A204.1 (cell line): ENCODE measurements around the gene ADGRL1.
"Not testable (repeated sequence)": the region's sequence is repeated elsewhere in the genome, so short reads cannot be mapped to it uniquely, and the experiment has no call there.

Experiments
- FAIRE-seq: peaks from 2 replicates; lab custom pipeline; 2012; peaks lifted over from hg19 to GRCh38; lab: Jason Lieb, UNC

Gene ADGRL1

DNA sequence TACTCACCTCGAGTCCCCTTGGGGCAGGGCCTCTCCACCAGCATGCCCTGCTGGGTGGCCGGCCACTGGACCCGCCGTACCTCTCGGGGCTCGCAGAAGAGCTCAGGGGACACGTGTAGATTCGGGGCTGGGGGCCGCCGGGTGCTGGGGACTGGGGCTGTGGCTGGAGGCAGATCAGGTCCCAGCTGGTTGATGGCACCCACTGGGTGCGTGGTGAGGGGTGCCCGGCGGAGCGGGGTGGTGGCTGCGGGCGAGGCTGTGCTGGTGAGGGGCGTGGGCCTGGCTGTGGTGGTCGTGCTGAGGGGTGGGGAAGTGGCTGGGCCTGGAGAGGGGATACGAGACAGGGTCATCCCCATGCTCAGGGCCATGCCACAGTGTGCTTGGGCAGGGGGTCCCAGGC lies 44.7 kb downstream of the ADGRL1 start:
- FAIRE-seq: no peak

DNA sequence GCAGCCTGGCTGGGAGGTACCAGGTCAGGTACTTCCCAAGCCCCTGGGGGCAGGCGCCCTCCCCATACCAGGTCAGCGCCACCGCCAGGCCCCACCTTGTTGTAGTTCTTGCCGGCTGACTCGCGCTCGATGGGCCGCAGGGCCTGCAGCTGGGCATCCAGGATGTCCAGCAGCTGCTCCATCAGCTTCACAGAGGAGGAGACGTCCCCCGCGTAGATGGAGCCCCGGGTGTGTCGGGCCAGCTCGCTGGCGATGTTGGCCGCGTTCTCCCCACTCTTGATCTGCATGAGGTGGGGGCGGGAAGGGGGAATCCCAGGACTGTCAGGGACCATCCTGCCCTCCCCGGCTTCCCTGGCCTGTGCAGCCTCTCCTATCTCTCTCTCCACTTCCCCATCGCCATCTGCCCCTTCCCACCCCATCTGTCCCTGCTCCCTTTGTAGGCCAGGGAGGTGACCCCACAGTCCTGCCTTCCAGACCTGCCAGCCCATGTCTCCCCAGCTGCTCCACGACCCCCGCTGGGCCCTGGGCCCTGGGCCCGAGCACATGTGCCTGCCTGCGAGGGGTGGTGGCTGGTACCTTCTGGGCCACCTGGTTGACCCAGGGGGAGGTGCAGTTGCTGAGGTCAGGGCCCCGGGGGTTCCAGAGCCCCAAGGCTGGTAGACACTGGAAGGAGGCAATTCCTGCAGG lies 45.8 kb downstream of the ADGRL1 start:
- no peak for FAIRE-seq

DNA sequence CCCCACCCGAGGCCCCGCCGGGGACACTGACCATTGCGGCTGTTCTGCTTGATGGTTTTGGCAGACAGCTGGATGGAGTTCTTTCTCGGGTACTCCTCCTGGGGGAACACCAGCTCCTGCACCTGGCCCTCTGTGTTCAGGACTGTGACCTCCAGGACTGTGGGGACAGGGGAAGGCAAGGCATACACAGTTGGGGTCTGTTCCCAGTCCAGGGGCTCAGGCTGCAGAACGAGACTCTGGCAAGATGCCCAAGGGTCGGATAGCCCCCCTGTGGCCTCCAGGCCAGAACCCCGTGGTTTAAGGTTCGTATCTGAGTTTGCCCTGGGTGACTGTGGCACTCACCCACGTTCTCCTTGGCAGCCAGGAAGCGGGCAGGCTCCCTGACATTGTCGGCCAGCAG lies 46.9 kb downstream of the ADGRL1 start:
- FAIRE-seq: no peak

DNA sequence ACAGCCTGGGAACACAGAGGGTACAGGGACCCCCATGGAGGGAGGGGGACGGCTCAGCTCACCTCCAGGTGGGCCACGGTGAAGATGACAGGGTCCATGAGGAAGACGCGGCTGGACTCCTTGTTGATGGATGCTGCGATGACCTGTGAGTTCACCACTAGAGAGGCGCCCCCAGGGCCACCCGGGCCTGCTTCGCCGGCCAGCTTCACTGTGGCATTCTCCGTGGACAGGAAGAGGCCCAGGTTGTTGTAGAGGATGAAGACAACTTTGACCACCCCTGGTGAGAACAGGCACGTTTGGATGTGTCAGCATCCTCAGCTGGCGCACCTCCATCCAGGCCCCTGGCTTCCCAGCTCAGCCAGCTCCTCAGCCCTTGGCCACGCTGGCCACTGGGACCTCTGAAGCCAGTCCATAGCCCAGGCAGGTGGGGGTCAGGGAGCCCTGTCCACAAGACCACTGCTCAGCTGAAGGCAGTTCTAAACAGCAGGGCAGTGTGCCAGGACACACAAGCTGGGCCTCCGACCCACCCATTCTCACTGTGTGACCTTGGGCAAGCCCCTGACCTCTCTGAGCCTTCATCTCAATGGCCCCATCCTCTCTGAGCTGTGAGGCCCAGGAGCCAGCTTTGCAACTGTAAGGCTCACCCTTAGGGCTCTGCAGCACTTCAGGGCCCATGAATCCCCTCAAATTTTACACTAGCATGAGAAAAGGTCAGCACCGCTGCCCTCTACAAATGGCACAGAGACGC lies 47.5 kb downstream of the ADGRL1 start:
- FAIRE-seq: no peak

DNA sequence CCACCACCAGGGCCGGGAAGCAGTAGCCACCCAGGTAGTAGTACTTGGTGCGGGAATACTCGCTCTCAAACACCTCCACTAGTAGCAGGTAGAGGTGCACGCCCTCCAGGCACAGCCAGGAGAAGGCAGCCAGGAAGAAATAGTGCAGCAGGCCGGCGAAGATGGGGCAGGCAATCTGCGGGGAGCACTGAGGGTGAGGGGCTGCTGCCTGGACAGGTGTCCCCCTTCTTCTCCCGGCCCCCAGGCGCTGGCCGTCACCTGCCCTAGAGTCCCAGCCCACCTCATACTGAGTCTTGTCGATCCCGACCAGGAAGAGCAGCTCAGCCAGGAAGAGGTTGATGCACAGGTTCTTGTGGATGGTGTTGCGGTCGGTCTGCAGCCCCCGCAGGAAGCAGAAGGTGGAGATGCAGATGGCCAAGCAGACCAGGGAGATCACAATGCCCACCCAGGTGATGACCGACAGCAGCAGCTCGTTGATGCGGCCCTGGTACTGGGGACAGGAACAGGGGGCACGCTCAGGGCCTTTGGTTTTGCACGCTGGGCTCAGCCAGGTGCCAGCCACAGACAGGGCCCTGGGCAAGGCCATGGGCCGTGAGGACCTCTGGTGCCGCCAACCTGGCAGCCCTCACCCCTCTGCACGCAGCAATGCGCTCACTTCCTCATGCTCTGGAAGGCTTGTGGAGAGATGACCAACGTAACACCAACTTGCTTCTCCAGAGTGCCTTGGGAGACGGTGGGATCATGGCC lies 48.8 kb downstream of the ADGRL1 start:
- no peak for FAIRE-seq

DNA sequence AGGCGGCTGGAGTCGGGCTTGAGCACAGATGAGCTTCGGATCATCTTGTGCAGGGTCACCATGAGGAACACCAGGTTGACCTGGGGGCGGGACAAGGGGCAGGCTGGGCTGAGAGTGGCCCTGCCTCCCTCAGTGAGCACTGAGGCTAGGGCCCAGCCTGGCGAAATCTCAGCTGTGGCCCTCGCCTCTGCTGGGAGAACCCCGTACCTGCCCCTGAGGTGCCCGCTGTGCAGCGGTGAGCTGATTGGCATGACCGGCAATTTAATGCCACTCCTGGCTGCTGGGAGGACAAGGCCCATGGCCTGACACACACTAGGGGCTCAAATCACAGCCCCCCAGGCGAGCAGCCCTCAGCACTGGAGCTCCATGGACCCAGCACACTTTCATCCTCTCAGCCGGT lies 49.8 kb downstream of the ADGRL1 start:
- no peak for FAIRE-seq

DNA sequence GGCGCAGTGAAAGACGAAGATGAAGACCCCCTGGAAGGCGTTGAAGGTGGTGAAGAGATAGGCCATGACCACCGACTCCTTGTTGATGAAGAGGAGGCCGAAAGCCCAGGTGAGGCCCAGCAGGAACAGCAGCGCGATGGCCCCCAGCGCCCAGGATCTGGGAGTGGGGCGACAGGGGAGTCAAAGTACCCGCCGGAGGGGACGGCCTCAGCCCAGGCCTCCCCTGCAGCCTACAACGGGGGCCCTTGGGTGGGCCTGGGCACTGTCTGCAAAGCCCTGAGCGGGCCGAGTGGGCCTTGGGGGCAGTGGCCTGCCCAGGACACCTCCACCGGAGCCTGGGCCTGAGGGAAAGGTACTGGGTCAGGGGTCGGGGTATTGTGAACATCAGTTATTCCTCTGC lies 50.6 kb downstream of the ADGRL1 start:
- FAIRE-seq: no peak

DNA sequence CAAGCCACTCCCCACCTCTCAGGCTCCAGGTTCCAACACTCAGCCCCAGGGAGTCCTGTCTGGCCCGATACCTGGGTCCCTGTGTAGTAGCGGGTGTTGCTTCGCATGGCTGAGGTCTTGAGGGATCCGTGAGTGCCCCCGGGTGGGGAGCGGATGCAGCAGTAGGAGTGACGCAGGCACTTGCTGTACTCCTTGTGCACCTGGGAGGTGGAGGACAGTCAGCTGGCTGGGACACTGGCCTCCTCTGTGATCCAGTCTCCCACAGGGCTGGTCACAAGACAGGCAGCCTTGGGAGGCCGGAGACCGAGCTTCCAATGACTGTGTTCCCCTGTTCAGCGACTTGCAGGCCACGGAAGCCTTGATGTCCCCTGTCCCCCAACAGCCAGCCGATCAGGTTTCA lies 53.3 kb downstream of the ADGRL1 start:
- FAIRE-seq: no peak

DNA sequence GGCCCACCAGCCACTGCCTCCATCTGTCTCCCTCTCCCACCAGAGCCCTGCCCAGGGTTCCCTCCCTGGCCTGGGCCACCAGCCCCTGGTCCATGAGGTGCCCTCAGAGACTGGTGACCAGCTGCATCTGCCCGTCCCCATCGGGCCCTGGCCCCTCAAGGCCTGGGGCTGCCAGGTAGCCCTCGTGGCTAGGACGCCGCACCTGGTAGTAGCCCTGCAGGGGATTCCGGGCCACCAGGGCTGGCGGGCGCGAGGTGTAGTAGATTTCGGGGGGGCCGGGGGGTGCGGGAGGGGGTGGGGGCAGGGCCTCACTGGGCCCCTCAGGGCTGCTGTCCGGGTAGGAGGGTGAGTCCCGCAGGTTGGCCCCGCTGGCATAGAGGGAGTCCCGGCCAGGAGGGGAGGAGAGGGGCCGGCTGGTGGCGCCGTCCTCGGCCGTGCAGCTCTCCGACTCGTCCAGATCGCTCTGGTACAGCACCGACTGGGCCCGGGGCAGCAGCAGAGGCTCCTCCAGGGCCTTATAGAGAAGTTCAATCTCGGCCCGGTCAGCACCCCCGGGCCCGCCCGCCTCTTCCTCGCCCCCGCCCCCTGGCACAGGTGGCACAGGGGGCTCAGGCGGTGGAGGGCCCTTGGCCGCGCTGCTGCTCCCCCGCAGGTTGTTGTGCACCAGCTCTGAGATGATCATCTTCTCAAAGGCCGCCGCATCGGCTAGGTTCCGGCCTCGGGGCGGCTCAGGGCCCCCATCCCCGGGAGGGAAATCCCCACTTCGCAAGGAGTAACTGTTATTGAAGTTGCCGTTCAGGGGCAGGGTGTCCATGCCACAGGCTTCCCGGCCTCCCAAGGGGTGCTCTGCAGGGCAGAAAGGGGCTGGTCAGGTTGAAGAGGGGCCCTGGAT lies 55.0 kb downstream of the ADGRL1 start:
- no peak for FAIRE-seq

DNA sequence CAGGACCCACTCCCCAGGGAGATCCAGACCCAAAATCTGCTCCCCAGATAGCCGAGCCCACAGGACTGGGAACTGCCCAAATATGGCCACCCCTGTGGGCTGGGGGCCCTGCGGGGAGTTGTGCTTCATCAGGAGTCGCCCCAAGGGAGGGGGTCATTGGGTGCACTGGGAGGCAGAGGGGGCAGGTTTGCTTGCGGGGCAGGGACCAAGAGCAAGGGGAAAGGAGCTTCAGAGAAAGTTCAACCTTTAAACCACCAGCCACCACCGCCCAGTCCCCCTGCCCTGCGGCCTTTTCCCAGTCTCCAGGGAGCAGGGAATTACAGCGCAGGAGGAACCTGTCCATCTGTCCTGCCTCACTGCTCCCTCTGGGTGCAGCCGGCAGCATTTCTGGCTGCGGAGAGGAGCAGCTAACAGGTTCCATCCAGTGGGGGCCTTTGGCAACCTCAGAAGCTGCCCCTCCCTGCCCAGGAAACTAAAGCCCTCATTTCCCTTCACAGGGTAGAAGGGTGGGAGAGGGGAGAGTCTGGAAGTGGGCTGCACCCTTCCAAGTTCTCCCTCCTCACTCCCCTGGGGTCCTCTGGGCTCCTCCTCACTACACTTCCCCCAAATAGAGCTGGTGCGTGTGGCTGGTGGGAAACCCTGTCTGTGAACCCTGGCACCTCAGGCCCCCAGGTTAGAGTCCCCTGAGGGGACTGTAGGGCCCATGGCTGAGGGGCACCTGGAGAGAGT lies 55.8 kb downstream of the ADGRL1 start:
- no peak for FAIRE-seq

DNA sequence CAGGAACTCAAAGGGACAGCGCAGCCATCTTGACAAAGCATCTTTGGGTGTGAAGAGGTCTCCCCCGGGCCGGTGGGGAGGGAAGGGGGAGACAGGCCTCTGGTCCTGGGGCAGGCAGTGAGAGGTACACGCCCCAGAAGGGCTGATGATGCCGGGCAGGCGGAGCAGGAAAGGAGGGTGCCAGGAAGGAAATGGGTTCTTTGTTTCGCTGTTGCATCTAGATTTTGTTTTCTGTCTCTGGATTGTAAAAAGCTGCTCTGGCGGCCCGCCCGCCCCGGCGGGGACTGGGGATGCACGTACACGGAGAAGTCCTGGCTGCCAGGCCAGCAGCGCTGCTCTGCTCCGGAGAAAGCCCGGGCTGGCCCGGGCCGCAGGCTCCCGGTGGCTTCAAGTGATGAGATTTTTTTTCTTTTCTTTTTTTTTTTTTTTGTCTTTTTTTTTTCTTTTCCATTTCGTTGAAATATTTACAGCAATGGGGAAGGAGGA lies 56.4 kb downstream of the ADGRL1 start:
- FAIRE-seq: no peak

DNA sequence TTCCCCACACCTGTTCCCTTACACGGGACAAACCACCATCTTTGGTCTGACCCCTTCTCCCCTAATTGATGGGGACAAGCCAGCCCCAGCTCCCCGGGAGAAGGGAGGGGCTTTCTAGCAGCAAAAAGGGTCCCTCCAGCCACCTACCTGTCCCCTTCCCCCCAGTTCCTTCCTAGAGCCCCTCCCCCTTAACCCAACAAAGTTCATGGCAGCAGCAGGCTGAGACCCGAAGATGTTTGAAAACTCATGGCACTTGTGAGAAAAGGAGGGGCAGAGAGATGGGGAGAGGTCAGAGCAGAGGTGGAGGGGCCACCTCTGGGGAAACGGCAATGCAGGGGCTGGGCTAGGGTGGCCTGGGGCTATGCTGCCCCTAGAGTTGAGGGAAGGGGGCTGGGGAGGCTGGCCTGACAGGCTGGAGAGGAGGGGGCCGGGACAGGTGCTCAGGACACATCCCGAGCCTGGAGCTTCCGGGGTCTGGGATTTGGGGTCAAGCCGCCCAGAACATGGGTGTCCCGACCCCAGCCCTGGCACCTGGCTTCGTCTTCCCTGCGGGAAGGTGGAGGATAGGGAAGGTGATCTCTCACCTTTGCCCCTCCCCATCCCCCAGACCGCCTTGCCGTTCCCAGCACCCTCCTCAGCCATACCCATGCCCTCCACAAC lies 57.1 kb downstream of the ADGRL1 start:
- no peak for FAIRE-seq

DNA sequence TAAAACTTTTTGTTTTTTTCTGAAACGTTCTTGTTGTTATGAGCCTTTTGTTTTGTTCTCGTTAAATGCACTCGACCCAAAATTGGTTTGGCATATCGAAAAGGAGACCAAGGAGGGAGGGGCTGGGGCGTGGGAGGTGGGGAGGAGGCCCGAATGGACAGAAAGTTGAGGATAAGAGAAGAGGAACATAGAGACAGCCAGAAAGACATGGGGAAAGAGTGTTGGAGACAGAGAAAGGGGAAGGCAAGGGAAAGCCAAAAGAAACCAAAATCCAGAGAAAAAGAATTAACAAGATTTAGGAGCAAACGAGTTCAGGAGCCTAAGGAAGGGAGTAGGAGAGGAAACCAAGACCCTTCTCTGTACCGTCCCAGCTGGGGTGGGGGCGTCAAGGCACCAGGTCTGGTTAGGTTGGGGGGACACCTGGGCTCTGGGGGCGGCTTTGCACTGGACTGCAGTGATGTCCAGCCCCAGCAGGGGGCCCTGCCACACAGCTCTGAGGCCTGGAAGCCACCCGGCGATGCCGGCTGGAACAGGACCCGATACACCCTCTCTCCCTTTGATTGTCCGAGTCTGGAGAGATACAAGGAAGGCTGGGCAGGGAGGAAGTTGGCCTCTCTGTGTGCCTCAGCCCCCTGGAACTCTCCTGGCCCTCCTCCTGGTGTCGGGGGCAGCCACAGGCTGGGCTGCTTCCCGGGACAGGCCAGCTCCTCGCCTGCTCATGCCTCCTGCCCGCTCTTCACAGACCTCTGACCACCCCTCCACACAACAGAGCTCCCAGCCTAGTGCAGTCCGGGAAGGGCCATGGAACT lies 58.0 kb downstream of the ADGRL1 start:
- no peak for FAIRE-seq

DNA sequence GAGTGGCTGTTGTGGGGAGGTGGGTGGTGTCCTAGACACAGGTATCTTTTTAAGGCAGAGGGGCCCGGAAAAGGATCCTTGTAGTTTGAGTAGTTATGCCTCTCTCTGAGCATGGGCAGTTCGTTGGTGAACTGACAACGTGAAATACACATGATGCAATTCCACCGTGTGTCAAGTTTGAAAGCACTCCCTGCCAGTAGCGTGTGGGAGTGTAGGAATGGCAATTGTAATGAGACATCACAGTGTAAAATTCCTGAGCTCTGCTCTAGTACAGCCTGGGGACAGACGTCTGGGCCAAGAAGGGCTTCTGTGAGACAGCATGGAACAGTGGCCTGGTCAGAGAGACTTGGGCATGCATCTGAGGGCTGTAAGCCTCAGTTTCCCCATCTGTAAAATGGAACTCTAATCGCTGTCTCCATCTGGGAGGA lies 59.2 kb downstream of the ADGRL1 start:
- FAIRE-seq: no peak

DNA sequence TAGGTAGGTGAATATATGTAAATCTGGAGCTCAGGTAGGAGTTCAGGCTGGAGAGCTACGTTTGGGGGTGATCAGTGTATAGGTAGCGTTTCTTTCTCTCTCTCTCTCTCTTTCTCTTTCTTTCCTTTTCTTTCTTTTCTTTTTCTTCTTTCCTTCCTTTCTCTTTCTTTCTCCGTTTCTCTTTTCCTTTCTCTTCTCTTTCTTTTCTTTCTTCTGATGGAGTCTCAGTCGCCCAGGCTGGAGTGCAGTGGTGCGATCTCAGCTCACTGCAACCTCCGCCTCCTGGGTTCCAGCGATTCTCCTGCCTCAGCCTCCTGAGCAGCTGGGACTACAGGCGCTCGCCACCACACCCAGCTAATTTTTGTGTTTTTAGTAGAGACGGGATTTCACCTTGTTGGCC lies 59.8 kb downstream of the ADGRL1 start:
- FAIRE-seq: not testable (repeated sequence)

DNA sequence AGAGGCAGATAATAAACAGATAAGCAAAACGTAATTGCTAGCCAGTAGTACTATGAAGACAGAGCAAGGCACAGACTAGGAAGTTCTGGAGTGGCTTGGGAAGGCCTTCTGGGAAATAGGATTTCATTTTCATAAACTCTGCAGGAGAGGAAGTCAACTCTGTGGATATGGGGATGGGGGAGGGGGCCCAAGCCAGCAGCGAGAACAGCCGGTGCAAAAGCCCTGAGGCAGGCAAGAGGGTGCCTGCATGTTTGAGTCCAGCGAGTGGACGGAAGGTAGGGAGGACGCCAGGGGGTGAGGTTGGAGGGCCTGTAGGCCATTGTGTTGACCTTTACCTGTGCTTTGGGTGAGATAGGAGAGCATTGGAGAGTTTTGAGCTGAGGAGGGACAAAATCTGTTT lies 60.6 kb downstream of the ADGRL1 start:
- no peak for FAIRE-seq

DNA sequence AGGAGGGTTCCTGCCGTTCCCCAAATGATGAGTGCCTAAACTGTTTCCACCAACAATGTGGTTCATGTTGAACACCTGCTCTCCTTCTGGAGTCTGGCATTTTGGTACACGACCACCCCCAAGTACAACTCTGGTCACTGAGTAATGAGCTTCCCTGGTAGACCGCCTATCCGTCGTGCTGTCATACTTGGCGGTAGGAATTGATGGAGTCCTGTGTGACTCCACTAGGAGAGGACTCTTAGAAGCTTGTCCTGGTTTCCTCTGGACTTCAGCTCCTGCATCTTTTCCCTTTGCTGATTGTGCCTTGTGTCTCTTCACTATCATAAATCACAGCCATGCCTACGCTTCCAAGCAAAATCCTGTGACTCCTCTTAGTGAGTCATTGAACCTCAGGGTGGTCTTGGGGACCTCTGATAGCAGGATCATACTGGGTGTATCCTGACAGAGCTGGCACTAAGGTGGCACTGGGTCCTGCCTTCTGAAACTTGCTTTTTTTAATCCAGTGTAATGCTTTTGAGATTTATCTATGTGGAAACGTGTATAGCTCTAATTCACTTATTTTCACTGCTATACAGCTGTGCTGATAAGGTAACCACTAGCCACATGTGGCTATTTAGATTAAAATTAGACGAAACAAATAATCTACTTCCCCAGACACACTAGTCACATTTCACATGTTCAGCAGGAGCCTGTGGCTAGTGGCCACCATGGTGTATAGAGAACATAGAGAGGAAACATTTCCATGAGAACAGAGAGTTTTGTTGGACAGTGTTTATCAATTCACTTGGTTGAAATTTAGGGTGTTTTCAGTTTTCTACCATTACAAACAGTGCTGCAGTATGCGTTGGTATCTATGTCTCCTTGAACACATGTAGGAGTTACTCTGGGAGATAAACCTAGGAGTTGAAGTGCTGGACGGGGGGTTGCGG lies 63.4 kb downstream of the ADGRL1 start:
- no peak for FAIRE-seq

DNA sequence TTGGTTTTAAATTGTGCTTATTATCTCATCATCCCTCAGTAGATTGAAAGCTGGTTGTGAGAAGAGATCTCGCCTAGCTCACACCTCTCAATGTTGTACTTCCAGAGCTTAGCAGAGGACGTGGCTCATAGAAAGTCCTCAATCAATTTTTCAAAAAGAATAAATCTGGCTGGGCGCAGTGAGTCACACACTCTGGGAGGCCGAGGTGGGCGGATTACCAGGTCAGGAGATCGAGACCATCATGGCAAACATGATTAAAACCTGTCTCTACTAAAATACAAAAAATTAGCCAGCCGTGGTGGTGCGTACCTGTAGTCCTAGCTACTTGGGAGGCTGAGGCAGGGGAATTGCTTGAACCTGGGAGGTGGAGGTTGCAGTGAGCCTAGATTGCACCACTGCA lies 64.9 kb downstream of the ADGRL1 start:
- FAIRE-seq: no peak

DNA sequence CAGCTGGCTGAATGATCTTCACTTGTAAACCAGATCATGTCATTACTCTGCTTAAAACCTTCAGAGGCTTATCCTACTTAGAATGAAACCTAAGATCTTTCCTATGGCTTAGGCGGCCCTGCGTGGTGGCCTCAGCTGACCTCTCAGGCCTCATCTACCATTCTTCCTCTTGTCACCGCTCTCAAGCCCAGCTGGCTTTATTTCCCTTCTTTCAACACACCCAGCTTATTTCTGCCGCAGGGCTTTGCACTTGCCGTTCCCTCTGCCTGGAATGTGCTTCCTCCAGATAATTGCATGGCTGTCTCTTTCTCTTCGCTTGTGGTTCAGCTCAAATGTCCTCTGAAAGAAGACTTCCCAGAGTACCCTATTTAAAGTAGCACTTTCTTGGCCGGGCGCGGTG lies 66.0 kb downstream of the ADGRL1 start:
- FAIRE-seq: no peak
